ENCODE results near the gene FAM72D.
"Not testable (repeated sequence)": the region's sequence is repeated elsewhere in the genome, so short reads cannot be mapped to it uniquely, and the experiment has no call there.

Gene FAM72D

DNA sequence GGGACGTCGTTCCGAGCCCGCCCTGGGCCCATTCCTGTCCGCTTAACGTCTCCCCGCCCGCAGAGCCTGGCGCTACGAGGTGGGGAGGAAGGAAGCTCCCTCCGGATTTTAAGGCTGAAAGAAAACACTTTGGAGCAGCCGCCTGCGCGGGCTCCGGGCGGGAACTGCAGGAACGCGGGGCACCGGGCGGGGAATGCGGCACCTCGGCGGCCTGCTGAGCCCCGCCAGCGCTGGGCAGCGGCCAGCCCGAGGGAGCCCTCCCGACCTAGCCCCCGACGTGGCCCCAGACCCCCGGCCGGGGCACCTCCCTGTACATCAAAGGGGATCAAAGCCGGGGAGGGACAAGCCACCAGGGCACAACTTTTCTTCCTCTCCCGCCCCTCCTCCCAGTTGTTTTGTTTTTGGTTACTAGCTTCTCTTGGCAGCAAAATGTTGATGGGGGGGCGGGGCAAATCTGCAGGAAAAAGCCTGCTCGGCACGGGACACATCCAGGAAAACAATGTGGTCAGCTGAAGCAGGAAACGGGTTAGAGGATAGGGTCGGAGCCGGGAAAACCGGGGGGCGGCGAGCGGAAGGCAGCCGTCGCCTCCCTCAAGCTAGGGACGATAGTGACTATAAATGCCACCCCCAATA is 2.1 kb upstream of the FAM72D start:
- not testable (repeated sequence) for DNase-seq

DNA sequence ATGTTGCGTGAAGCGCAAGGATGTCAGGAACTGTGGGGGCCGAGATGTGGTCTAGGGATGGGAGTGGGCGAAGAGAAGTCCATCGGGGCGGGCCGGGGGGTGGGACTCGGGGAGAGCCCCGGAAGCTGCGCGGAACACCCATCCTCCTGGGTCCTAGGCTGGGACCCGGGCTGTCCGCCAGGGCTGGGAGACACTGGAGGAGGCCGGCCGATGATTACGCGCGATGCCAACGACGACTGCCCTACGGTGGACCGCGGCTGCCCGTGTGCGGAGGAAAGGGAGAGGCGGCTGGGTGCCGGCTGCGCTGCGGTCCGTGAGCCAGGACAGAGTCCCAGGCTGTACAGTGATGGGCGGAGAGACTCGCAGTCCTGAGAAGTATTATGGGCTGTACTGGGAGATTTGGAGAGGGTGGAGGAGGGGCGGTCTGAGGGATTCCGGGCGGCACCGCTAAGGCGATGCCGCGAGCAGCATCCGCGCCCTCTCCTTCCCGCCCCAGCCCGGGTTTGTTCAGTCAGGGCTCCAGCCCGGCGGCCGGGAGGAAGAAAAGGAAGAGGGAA is 1.0 kb upstream of the FAM72D start:
- DNase-seq = peak; percentile 19

GRCh38 chr1:145101725-145102124 is 6.0 kb downstream of the FAM72D start:
- DNase-seq = not testable (repeated sequence)

DNA sequence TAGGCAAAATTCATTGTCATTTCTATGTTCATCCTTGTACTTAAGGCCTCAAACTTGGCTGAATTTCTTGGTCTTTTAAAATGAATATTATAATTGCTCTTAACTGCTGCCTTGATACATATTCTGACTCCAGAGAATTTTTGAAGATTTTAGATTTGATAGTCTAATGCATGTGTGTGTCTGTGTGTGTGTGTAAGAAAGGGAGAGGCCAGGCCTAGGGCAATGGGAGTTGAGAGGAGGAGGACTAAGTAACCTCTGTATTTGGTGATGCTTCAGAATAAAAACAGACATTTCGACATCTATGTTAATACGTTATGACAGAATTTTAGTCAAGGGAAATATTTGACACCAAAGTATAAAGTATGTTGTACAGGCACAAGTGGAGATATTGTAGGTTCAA is 7.5 kb downstream of the FAM72D start:
- not testable (repeated sequence) for DNase-seq

DNA sequence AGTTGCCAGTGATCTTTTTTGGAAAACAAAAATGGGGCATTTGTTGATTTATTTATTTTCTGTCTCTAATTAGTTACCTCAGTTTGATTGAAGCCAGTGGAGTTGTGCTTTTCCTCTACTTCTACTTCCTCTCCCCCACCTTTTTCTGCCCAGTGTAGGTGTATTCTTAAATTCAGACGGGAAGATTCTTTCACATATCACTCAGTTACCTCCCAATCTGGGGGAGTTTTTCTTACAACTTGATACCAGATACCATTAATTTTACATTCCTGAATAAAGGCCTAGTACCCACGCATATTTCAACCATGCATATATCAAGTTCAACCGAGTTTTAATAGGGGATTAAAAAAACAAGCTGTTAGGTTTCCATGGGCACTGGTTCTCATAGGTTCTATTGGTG is 15.9 kb downstream of the FAM72D start:
- not testable (repeated sequence) for DNase-seq

GRCh38 chr1:145112703-145113102 is 16.9 kb downstream of the FAM72D start:
- DNase-seq = not testable (repeated sequence)

DNA sequence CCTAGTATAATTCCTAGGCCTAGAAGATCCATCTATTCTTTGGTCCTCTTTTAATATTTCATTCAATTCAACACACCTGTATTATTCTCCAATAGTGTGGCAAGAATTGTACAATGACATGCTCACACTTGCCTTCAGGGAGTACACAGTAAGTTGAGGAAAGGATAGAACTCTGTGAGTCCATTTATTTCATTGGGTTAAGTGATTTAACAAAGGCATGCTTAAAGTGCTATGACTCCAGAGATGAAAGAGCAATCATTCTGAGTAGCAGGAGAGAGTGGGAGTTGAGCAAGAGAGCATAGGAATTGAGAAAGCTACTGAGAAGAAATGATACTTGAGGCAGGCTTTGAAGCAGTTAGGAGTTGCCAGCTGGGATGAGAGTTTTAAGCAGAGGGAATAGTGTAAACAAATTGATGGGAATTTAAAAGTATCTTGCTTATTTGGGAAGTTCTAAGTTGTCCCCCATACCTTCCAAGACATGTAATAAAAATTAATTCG is 18.8 kb downstream of the FAM72D start:
- DNase-seq = not testable (repeated sequence)

- DNase-seq = not testable (repeated sequence)
Measured at GRCh38 chr1:145115587-145116493, 20.1 kb downstream of the FAM72D start.

- not testable (repeated sequence) for DNase-seq
Measured at GRCh38 chr1:145119842-145120241, 24.1 kb downstream of the FAM72D start.

DNA sequence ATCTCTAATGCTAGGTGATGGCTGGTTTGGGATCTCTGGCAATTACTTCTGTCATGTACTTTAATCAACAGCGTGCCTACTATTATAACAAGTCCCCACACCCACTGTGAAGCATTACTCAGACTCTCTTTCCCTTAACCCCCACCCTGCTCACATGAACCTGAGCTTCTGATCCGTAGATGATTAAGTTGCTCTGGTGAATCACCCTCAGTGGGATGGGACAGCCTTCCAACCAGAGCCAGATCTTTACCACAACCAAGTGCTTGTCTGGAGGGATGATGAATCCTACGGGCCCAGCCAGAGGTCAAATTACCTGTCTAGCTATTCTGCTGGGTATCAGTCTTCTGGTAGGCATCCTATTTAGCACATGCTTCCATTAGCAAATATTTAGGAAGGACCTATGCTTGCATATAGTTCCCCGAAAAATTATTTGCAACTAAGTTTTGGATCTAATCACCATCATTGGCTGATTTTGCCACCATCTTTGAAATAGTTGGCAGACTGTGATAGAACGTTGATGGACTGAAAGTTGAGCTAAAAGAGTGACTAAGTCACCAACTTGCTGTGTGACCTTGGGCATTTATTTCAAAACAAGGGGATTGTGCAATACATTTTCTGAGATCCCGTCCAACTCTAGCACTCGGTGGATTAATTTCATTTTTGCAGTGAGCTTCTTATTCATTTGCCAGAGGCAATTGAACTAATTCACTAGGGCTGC is 26.7 kb downstream of the FAM72D start:
- not testable (repeated sequence) for DNase-seq

DNA sequence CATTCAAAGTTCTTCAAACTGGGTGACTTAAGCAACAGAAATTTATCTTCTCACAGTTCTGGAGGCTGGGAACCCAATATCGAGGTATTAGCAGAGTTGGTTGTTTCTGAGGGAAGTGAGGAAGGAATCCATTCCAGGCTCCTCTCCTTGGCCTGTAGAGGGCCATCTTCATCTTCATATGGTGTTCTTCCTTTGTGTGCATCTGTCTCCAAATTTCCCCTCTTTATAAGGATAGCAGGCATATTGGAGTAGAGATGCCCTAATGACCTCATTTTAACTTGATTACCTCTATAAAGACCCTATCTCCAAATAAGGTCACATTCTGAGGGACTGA is 27.3 kb downstream of the FAM72D start:
- not testable (repeated sequence) for DNase-seq

DNA sequence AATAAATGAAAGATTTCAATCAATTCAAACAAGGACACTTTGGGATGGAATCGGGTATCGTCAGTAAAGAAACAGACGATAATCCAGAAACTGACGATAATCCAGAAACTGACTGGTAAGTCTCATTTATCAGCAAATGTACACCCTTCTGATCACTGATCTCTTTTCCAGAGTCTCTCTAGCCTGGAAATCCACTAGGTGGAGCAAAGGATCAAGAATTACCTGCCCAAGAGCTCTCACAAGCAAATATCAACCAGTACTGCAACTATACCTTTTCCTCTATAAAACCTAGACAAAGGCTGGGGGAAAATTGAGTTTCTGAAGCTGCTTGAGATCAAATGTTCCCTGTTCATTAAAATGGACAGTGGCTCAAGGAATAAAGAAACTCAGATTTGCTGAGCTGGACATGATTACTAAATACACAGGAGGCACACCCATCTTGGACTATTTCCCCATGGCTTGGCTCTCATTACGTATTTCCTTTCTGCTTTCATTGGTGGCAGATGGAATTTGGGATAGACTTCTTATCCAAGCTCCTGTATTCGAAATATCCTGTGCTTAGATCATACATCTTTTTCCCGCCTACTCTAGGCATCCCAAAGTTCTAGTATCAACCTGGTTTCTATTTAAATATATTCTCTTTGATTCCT is 28.3 kb downstream of the FAM72D start:
- not testable (repeated sequence) for DNase-seq

- not testable (repeated sequence) for DNase-seq
Measured at GRCh38 chr1:145125112-145125511, 29.3 kb downstream of the FAM72D start.

GRCh38 chr1:145127144-145127543 is 31.4 kb downstream of the FAM72D start:
- not testable (repeated sequence) for DNase-seq

DNA sequence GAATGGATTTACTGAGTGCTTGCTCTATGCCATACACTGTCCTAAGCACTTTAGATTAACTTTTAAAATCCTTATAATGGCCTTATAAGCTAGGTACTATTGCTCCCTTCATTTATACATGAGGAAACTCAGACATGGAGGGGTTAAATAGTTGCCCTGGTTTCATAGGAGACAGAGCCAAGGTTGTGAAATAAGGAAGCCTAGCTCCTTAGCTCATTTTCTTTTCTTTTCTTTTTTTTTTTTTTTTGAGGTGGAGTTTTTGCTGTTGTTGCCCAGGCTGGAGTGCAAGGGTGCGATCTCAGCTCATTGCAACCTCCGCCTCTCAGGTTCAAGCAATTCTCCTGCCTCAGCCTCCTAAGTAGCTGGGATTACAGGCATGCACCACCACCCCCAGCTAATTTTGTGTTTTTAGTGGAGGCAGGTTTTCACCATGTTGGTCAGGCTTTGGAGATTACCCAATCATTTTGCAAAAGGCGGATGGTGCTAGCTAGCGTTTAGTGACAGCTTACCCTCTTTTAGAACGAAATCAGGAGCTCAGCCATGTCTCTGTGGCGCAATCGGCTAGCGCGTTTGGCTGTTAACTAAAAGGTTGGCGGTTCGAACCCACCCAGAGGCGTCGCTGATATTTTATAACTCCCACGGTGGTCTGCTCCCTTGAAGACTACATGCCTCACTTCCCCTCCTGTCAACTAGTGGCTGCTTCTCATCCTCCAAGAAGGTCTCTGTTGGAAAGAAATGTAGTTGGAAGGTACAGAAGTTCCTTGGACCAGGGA is 33.1 kb downstream of the FAM72D start:
- DNase-seq = not testable (repeated sequence)

- not testable (repeated sequence) for DNase-seq
Measured at GRCh38 chr1:145134476-145134875, 38.7 kb downstream of the FAM72D start.

GRCh38 chr1:145140549-145140948 is 44.8 kb downstream of the FAM72D start:
- not testable (repeated sequence) for DNase-seq

DNA sequence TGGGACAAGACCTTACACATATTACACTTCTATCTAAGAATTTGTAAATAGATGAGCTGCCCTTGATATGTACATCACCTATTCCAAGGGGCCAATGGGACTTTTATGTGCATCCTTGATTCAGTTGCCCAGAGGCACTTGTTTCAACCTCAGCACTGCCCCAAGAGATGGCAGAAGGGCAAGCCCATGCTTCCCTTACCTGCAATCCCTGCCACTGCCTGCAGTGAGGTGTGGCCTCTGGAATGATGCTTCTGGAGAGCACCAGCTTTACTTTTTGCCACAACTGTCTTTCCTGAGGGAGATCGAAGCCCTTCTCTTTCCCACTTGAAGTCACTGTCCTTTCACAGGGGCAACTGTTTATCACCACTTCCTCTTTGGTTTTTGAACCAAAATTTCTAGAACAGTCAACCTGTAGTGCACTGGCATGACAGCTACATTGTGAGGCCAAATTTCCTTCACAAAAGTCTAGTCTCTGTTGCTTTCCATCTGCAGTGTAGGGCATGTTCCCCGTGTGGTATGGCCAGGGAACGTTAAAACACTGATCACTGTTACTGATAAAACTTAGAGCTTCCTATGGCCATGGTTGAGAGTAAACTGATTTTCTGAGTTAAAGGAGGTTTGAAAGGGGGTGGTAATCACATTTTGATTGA is 48.6 kb downstream of the FAM72D start:
- DNase-seq = not testable (repeated sequence)

DNA sequence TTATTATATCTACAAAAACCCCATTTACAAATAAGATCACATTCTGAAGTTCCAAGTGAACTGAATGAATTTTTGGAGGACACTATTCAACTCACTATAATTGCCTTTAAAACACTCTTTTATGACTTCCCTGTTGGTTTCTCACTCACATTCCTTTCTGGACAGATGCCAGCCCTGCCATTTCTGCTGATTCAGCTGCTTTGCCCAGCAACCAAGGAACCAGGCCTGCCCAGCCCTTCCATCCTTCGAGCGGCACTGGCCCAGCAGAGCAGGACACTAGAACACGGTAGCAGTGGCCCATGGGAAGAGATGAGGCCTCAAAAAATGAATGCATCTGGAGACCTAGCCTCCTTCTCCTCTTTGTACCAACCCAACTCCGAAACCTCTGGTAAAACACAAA is 50.5 kb downstream of the FAM72D start:
- DNase-seq = not testable (repeated sequence)

DNA sequence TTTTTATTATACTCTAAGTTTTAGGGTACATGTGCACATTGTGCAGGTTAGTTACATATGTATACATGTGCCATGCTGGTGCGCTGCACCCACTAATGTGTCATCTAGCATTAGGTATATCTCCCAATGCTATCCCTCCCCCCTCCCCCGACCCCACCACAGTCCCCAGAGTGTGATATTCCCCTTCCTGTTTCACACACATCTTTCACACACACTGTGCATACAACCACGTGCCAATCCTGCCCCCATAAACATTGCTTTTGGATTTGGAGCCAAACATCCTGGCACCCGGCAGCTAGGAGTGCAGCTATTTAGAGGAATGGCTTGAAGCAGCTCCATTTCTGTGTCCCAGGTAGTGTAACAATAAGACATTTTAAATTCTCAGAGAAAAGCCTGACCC is 51.4 kb downstream of the FAM72D start:
- not testable (repeated sequence) for DNase-seq

DNA sequence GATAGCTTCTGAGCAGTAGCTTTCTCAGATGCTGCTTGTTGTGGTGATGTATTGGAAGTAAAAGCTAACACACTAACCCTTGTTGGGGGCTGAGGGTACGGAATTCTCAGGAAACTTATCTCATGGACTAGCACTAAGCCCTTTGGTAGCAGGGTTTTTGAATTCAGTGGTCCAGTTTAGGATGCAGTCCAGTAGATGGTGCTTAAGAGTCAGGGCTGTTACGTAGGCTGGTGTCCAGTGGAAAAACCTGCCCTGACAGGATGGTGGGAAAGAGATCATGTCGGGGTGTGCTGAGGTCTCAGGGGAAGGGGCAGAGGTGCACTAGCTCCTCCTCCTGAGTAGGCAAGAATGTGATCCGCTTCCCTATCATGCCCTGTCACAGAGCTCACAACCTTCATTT is 59.6 kb downstream of the FAM72D start:
- not testable (repeated sequence) for DNase-seq
